Measurements from ENCODE around the gene HRH1.
"Not testable (repeated sequence)": the region's sequence is repeated elsewhere in the genome, so short reads cannot be mapped to it uniquely, and the experiment has no call there.

Gene HRH1

DNA sequence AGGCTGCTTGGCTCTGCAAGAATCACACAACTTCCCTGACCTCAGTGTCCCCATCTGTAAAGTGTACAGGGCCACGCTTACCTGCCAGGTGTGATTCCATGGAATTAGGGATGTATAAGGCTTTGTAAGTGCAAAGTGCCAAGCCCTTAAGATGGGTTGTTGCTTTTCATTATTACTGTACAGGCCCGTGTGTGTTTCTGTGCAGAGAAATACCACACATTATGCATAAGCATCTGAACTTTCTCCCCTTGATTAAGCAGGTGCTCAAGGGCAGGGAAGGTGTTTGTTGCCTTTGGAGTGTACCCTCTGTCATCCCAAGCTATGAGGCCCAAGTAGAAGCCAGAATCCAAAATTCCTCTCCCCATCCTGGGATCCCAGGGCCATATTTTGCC, 13.6 kb upstream of the HRH1 start:
- DNase-seq (ENCODE audit: low read depth in 2 of 2, low spot score in 1 of 2): no peak

DNA sequence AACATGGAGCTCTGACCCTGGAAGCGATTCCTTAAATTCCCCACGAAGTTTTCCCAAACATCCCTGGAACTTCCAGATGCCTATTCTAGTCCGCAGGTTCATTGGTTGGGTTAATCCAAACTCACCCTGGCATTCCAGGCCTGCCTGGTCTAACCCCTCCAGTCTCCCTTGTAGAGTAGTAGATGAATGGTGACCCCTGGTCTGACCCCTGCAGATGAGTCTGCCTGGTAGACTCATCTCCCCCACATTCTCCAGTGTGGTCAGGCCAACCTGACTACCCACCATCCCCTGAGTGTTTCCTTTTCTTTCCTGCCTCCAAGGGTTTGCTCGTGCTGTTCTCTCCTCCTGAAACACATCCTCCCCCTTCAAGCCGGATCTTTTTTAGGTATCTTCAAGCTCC, 10.8 kb upstream of the HRH1 start:
- no peak for DNase-seq (ENCODE audit: low read depth in 2 of 2, low spot score in 1 of 2)

DNA sequence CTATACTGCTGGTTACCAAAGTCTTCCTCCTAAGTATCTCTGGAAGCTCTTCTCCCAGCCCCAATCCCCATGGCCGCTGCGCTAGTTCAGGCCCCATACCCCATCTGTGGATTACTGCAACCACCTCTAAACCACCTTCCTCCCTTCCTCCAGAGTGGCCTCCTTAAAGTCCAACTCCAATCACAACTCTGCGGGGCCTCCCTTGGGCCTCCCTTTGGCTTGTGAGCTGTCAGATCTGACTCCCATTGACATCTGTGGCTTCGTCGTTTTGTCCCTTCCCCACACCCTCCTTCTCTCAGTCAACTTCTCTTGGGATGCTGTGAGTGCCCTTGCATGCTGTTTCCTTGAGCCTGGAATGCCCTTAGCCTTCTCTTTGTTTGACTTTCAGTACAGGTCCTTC, 9.3 kb upstream of the HRH1 start:
- no peak for DNase-seq (ENCODE audit: low read depth in 2 of 2, low spot score in 1 of 2)

DNA sequence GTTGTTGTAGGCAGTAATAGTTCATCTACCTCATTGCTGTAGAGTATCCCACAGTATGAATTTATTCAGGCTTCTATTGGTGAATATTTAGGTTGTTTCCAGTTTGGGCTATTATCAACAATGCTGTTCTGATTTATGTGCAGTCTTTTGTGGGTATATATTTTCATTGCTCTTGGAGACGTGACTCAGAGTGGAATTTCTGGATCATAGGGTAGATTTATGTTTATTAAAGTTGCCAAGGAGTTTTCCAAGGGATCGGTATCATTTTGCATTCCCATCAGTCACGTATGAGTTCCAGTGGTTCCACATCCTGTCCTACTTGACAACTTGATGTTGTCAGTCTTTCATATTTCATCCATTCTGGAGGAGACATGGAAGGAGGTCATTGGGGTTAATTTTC, 8.4 kb upstream of the HRH1 start:
- no peak for DNase-seq (ENCODE audit: low read depth in 2 of 2, low spot score in 1 of 2)

DNA sequence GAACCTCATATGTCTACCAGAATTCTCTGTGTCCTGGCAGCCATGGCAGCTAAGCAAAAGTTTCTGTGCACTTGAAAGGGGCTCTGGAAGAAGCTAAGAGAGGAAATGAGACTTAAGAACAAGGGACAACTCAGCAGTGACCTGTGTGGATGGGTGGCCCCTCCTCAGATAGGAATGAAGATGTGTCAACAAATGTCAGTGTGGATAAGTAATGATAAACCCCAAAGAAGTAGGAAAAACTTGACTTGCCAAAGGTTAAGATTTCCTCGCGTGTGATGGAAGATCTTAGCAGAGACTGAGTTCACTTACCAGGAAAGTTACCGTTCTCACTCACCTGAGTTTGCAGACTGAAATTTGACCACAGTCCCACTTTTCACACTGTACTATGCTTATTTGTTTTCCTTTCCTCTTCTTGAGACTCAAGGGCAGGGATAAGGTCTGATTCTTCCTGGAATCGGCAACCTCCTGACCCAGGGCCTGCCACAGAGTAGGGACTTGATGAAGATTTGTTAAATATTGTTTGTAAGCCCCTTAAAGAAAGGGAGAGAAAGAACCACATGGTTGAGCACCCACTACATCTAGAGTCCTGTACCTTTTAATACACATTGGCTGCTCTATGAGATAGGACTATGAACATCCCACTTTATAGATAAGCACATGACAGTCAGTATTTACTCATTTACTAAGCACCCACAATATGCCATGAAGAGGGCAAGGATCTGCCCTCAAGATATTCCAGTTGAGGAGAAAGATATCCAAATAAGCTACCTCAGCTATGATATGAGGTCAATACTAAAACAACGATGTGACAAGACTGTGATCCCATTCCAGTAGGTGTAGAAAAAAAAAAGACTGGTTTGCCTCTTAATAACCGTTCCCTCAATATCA, 7.3 kb upstream of the HRH1 start:
- no peak for DNase-seq (ENCODE audit: low read depth in 2 of 2, low spot score in 1 of 2)

DNA sequence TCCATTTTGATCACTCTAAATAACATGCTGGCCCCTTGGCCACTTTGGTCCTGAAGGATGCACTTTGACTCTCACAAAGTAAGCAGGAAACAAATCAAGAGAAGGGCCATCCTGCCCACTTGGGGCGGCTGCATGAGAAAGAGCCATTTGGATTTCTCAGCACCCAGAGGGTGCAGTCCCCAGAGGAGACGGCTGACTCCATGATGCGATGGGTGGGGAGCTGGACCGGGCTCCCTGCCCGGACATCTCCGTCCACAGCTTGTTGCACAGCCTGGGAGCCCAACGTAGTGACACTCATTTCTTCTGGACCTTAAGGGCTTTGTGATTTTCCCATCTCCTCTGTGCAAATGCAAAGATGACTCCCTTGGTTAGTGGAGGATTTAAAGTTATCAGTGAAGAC, 4.0 kb upstream of the HRH1 start:
- DNase-seq (ENCODE audit: low read depth in 2 of 2, low spot score in 1 of 2): no peak

DNA sequence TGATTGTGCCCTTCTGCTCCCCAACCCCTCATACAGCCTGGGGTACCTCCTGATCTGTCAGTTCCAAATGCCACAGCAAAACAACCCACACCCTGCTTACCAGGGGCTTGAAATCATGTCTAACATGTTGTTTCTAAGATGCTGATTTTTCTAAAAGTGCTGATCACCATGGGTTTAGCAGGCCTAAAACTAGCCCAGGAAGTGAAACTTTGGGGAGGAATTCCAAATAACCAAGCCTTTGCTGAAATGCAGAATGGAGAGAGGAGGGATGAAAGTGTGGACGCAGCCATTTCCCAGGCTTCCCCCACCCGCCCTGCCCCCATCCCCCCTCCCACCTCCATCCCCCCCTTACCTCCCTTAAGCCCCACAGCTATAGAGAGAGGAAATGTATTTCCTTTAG, 2.0 kb upstream of the HRH1 start:
- no peak for DNase-seq (ENCODE audit: low read depth in 2 of 2, low spot score in 1 of 2)

DNA sequence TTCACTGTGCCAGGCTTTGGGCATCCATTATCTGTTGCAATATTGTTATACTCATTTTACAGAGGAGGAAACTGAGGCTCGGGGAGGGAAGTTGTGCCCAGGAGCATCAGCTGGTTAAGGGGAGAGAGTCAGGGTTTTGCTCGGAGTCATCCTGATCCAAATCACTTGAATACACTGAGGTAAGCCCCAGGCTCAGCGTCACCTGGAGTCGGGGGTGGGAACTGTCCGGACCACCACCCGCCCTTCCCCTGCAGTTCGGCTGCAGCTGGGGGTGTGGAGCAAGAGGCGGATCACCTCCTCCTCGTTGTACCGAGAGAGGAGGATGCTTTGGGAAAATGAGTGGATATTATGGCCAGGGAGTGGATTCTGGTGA, 646 bp downstream of the HRH1 start:
- no peak for DNase-seq (ENCODE audit: low read depth in 2 of 2, low spot score in 1 of 2)

DNA sequence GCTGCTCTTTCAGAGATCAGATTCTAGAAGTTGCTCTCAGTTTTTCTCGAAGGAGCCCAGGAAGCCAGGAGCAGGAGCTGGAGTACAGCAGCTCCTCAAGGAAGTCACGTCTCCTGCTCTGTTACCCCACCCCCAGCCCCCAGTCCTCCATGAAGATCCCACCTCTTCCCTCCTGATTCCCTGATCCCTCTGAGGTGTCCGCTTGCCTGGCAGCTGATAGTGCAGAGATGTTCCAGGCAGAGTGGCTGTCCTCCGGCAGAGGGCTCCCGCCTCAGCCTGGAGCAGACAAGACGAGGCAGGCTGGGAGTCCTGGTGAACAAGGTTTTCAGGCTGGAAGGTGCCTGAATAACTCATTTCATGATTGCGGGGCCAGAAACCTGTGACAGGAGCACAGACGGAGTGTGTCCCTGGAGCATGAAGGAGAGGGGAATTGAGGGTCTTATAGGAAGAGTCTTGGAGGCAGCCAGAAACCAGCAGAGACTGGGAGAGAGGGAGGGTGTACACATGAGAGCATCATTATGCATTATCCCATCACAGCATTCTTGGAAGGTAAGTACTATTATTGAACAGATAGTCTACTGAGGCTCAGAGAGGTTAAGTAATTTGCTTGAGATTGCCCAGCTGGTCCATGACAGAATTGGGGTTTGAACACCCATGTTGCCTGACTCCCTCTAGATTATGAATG, 1.2 kb downstream of the HRH1 start:
- no peak for DNase-seq (ENCODE audit: low read depth in 2 of 2, low spot score in 1 of 2)

DNA sequence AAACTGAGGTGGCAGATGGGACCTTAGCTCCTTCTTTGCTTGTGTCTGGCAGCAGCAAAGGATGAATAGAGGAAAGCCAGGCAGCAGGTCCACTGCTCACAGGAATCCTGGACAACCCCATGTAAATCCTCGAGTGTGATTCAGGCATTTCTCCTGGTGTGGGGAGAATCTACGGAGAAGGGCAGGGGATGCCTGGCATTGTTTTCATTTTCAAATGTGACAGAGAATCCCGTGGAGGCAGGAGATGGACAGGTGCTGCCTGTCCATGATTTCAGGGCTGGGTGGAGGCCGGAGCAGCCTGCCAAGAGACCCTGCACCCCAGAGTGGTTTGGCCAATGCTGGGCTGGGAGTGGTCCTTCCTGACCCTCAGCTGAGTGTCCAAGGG, 1.7 kb downstream of the HRH1 start:
- no peak for DNase-seq (ENCODE audit: low read depth in 2 of 2, low spot score in 1 of 2)

DNA sequence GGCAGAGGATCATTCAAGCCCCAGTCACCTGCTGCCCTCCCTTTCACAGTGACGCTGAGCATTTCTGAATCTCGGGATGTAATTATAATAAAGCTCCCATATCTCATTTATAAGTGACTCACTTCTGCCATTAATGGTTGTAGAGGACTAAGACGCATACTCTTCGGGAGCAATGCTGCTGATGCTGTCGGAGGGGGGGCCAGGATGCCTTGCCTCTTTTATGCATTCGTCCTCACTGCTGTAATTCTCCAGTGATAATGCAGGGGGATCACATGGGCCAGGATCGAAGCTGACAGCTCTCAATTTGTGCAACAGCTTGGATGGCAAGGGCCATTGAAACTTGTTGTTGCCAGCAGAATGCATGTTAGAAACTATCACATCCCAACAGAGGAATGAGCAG, 3.1 kb downstream of the HRH1 start:
- DNase-seq (ENCODE audit: low read depth in 2 of 2, low spot score in 1 of 2): no peak

DNA sequence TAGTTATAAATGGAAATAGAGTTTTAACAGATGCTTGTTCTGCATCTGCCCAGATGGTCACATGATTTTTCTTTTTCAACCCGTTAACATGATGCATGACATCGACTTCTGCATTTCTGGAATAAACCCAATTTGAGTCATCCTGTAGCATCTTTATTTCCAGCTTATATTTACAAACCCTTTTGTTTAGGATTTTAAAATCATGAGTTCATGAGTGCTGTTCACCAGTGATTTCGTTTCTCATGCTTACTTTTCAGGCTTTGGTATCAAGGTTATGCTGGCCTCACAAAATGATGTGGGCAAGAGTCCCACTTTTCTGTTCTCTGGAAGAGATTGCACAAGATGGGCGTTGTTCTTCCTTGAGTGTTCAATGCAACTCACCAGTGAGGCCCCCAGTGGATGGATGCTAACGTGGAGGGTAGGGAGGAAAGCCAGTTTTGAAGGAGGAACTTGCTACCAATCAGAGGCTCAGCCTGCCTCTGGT, 5.2 kb downstream of the HRH1 start:
- no peak for DNase-seq (ENCODE audit: low read depth in 2 of 2, low spot score in 1 of 2)

DNA sequence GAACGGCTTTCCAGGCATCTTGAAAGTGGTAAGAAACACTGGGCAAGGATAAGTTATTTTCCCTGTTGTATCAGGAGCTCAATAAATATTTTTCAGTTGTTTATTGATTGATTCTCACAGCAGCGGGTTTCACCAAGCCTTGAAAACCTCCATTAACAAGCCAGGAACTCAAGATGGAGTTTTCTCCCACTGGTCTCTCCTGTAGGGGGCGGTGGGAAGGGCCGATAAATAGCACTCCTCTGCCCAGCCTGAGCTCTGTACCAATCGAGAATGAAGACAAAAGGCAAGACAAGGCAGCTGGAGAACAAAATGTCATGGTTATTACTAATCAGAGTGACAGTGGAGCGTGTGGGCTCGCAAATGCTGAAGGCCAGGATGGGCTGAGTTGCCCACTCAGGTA, 7.4 kb downstream of the HRH1 start:
- DNase-seq (ENCODE audit: low read depth in 2 of 2, low spot score in 1 of 2): no peak

DNA sequence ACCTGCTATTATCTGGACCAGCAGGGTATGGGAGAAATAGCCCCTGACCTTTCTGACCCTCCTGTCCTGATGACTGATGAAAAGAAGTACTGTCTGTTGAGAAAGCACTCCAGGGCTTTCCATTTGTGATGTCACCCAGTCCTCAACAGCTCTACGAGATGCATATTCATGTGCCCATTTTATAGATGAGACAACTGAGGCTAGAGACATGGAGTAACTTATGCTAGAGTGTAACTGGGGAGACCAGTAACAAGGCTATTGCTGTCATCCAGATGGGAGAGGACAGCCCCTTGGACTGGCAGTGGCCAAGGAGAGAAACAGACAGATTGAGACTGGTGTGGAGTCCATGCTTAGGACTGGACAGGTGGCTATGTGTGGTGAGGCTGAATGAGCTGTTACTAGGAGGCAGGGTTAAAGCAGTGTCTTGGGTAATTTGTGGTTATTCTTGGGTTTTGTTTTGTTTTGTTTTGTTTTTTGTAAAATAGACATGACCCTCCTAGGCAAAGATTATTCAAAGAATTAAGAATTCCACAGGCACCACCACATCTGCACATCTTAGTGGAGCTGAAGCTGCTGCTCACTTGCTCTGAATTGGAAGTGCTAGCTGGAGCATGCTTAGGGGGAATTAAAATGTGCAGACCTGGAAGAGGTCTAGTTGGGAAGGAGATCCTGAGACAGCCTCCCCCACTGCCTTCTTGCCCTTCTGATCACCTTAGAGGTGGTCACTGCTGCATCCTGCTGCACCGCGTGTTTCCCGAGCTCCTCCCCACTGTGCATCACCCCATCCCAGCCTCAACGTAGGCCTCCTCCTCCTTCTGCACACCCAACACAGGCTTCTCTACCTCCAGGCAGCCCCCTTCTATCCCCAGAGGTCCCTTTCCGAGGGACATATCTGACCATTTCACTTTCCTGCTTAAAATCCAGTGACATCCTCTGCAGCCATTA, 8.4 kb downstream of the HRH1 start:
- no peak for DNase-seq (ENCODE audit: low read depth in 2 of 2, low spot score in 1 of 2)

DNA sequence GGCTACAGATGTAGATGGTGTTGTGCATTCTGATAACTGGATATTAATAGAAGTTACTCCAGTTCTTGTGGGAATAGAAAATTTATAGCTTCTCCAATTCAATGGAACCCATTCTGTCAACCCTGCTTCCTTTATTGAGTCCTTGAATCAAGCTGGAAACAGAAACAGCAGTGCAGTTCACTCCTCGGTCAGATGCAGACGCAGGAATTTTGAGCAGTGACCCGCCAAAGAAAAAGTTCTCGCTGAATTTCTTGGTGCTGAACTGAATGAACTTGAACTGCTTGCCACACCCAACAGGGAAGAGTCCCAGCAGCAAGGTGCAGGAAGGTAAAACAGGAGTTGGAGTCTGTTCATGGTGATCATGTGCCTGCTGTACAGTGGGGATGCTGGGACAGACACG, 10.3 kb downstream of the HRH1 start:
- DNase-seq (ENCODE audit: low read depth in 2 of 2, low spot score in 1 of 2): no peak

DNA sequence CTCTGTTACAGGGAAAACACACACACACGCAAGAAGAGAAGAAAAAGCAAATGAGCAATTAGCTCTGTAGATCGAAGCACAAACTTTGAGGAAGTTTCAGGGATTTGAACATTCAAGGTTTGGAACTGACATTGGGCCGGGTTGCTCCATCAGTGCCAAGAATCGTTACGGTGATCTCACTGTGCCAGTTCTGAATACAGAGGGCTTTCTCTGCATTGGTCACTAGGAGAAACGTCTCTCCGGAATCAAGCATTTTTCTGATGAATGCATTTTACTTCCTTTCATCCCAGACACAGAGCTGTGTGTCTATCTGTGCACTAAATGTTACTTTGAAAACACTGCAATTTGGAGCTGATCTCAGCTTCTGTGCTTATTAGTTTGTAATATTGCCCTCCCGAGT, 11.2 kb downstream of the HRH1 start:
- DNase-seq (ENCODE audit: low read depth in 2 of 2, low spot score in 1 of 2): no peak

DNA sequence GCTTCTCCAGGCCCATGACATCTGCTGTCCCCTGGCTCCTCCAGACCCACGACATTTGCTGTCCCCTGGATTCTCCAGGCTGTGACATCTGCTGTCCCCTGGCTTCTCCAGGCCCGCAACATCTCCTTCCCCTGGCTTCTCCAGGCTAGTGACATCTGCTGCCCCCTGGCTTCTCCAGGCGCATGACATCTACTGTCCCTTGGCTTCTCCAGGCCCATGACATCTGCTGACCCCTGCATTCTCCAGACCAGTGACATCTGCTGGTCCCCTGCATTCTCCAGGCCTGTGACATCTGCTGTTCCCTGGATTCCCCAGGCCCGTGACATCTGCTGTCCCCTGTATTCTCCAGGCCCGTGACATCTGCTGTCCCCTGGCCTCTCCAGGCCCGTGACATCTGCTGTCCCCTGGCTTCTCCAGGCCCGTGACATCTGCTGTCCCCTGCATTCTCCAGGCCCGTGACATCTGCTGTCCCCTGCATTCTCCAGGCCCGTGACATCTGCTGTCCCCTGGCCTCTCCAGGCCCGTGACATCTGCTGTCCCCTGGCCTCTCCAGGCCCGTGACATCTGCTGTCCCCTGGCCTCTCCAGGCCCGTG, 12.6 kb downstream of the HRH1 start:
- DNase-seq (ENCODE audit: low read depth in 2 of 2, low spot score in 1 of 2): not testable (repeated sequence)

DNA sequence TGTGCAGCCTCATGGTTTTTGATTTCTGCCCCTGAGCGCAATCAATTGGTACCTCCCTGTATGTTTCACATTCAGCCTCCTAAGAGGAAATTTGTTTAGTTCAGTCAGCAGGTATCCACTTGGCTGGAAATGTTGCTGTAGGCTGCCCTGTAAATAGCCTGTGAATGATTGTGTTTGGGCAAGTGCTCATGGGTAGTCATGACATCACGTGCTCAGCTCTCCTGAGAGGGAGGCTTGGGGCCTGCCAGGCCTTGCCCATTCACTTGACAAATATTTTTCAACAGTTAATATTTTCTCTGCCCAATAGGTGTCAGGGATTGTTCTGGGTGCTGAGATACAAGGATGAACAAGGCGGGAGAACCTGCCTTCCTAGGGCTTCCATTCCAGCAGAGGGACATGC, 13.3 kb downstream of the HRH1 start:
- DNase-seq (ENCODE audit: low read depth in 2 of 2, low spot score in 1 of 2): no peak

DNA sequence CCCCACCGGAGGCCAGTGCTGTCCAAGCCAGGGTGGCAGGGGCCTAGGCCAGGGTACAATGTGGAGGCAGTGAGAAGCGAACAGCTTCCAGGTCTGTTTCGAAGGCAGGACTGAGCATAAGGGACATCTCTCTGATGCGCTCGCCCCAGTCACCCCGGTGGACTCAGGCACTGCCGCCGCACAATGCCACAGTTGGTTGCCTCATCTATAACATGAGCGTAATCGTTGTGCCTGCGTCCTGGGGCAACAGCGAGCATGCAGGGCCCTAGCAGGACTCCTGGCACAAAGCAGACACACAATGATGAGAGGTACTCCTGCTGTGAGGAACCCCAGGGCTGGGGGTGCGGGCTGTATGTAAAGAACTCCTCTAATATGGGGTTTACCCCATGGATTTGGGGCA, 14.1 kb downstream of the HRH1 start:
- DNase-seq (ENCODE audit: low read depth in 2 of 2, low spot score in 1 of 2): no peak

DNA sequence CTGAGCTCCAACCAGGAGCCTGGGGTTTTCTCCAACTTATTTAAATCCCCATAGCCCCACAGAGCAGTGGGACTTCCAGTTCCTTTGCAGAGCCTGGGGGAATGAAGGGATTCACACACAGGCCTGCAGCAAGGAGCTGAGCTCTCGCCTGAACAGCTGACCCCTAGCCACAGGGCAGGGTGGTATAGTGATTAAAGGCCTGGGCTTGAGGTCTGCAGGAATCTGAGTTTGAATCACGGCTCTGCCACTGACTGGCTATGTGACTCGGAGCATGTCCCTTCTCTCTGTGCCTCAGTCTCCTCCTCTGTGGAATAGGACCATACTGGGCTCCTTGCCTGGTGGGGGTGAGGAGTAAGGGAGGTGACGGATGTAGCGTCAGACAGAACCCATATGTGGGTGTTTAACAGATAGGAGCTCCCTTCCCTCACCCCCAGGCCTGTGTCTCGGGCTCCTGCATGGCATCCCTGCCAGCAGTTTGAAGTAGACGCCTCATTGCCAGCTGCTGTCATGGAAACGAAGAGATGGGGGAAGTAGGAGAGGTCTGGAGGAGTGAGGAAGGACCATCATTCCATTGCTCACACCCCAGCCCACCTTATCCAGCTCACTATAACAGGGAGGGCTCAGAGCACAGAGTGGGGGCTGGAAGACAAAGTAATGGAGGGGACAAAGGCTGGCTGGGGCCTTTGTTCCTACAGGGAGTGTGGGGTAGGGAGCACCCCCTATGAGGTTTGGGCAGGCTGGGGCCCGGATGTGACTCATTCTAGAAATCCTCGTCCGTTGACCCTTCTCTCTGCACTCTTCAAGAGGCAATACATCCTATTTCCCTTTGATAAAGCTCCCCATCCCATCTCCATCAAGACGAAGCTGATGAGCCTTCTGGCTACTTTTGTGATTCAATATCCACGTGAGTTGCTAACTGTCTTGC, 14.8 kb downstream of the HRH1 start:
- no peak for DNase-seq (ENCODE audit: low read depth in 2 of 2, low spot score in 1 of 2)
